MCF 10A (cell line): ENCODE measurements around the gene CSMD2. TPM values are rescaled to one million over a fixed set of nuclear protein-coding genes. Genes with fewer than 3 reads are reported as not detected.

Experiments used
- BruUV-seq: library from RNA; stranded (reverse); fragments of 400-500 nt; replicated peaks from 2 replicates; lab custom pipeline; 2021; lab: Mats Ljungman, UMichigan
- CTCF ChIA-PET: fragments of 300-600 bp; sonication (Branson Sonifier 250); formaldehyde crosslinking; extraction: SDS; loops from one replicate; lab custom pipeline; 2021; ENCODE audit warnings: antibody characterized with exemption, inconsistent platforms; lab: Yijun Ruan, JAX
- POLR2A ChIA-PET: fragments of 300-600, 350-650 bp; sonication (Branson Sonifier 250); formaldehyde crosslinking; extraction: SDS; loops from one replicate; lab custom pipeline; 2020; ENCODE audit warnings: antibody characterized with exemption, inconsistent platforms; lab: Yijun Ruan, JAX
- DNase-seq: peaks from one replicate; pipeline ENCODE4 v3.0.0-alpha.2; 2018; ENCODE audit not compliant: unreplicated experiment
- H3K27ac Mint-ChIP-seq: one replicate; pipeline ENCODE4 v1.8.0; 2022; ENCODE audit warnings: mild to moderate bottlenecking, low read depth, mixed read lengths; ENCODE audit not compliant: unreplicated experiment
- H3K27me3 Mint-ChIP-seq: one replicate; pipeline ENCODE4 v1.8.0; 2022; ENCODE audit warnings: mixed read lengths; ENCODE audit not compliant: insufficient read depth, unreplicated experiment
- H3K36me3 Mint-ChIP-seq: one replicate; pipeline ENCODE4 v1.8.0; 2022; ENCODE audit warnings: mild to moderate bottlenecking, moderate library complexity, mixed read lengths; ENCODE audit not compliant: insufficient read depth, unreplicated experiment
- H3K4me1 Mint-ChIP-seq: one replicate; pipeline ENCODE4 v1.8.0; 2022; ENCODE audit warnings: mixed read lengths; ENCODE audit not compliant: insufficient read depth, unreplicated experiment
- H3K4me3 Mint-ChIP-seq: one replicate; pipeline ENCODE4 v1.8.0; 2022; ENCODE audit warnings: mild to moderate bottlenecking, moderate library complexity, mixed read lengths; ENCODE audit not compliant: unreplicated experiment
- H3K9me3 Mint-ChIP-seq: one replicate; pipeline ENCODE4 v1.8.0; 2022; ENCODE audit warnings: mixed read lengths; ENCODE audit not compliant: unreplicated experiment
- CTCF ChIP-seq: fragments of 200-600 bp; IDR thresholded peaks from one replicate; pipeline ENCODE4 v1.8.0; 2022; ENCODE audit warnings: antibody characterized with exemption, mild to moderate bottlenecking; ENCODE audit not compliant: unreplicated experiment
- intact Hi-C: fragments of 100-400 bp; cut with micrococcal nuclease; formaldehyde crosslinking; loops from 2 replicates; pipeline ENCODE4 v1.14.1; 2022
- total RNA-seq: library from RNA; stranded (reverse); gene quantifications from 2 replicates; pipeline ENCODE4 v1.2.3, GENCODE V29; 2022

The CSMD2 gene
- total RNA-seq, 1 experiment from 2014 or later = not detected

GRCh38 chr1:33615546-33615945 lies 549.5 kb downstream of the CSMD2 start:
- ChIA-PET POLR2A (no interaction called here), CTCF (interaction anchor here (0.5 to 1.0 kb wide), 2 partner anchors 19 to 30 kb away, joined by 4 read pairs; no protein-coding TSS in a partner anchor)
- no peaks in the 10 kb centered on the region for H3K9me3 Mint-ChIP-seq
- H3K27me3 Mint-ChIP-seq = peaks cover 73% of the 10 kb centered on the region
- H3K4me1 Mint-ChIP-seq = peaks cover 4% of the 10 kb centered on the region
- no peak for TF ChIP-seq CTCF
- no peak overlapping the region for H3K27ac Mint-ChIP-seq
- intact Hi-C loops = no loop called here
- BruUV-seq = no TSS peak
- no peaks in the 10 kb centered on the region for H3K36me3 Mint-ChIP-seq
- no peak for DNase-seq
- H3K4me3 Mint-ChIP-seq = no peak overlapping the region

- no TSS peak for BruUV-seq
- TF ChIP-seq CTCF = no peak
- CTCF ChIA-PET = interaction anchor here (0.6 to 2.4 kb wide), 9 partner anchors 10 to 1132 kb away, joined by 3 to 6 read pairs (median 3); no protein-coding TSS in a partner anchor
- intact Hi-C loops = loop anchor here (5.0 kb wide), 2 partner anchors 244 to 394 kb away; no protein-coding TSS in a partner anchor
- POLR2A ChIA-PET = interaction anchor here (0.5 kb wide), 1 partner anchor 52 kb away, joined by 3 read pairs; no protein-coding TSS in a partner anchor
- no peak overlapping the region for H3K27ac Mint-ChIP-seq
- H3K27me3 Mint-ChIP-seq = peaks cover 28% of the 10 kb centered on the region
- H3K4me1 Mint-ChIP-seq = no peaks in the 10 kb centered on the region
- no peak overlapping the region for H3K4me3 Mint-ChIP-seq
- no peaks in the 10 kb centered on the region for H3K36me3 Mint-ChIP-seq
- DNase-seq = no peak
- H3K9me3 Mint-ChIP-seq = no peaks in the 10 kb centered on the region
These were observed 554.1 kb downstream of the CSMD2 start for GRCh38 chr1:33610864-33611455.

GRCh38 chr1:33610391-33610790 lies 554.6 kb downstream of the CSMD2 start:
- Mint-ChIP-seq H3K4me1 (no peaks in the 10 kb centered on the region), H3K27me3 (peaks cover 22% of the 10 kb centered on the region), H3K9me3 (no peaks in the 10 kb centered on the region), H3K27ac (no peak overlapping the region), H3K4me3 (no peak overlapping the region), H3K36me3 (no peaks in the 10 kb centered on the region)
- no peak for TF ChIP-seq CTCF
- ChIA-PET POLR2A (interaction anchor here (0.5 kb wide), 1 partner anchor 52 kb away, joined by 3 read pairs; no protein-coding TSS in a partner anchor), CTCF (interaction anchor here (0.6 to 2.0 kb wide), 6 partner anchors 23 to 1137 kb away, joined by 3 to 7 read pairs (median 4); no protein-coding TSS in a partner anchor)
- no TSS peak for BruUV-seq
- DNase-seq = no peak
- intact Hi-C loops = loop anchor here (5.0 kb wide), 2 partner anchors 243 to 393 kb away; no protein-coding TSS in a partner anchor

- no peaks in the 10 kb centered on the region for H3K36me3 Mint-ChIP-seq
- no peak overlapping the region for H3K27ac Mint-ChIP-seq
- no peaks in the 10 kb centered on the region for H3K4me1 Mint-ChIP-seq
- ChIA-PET POLR2A (interaction anchor here (0.5 to 0.7 kb wide), 2 partner anchors 47 to 168 kb away, joined by 3 read pairs; no protein-coding TSS in a partner anchor), CTCF (interaction anchor here (0.7 to 2.0 kb wide), 6 partner anchors 24 to 1137 kb away, joined by 3 to 7 read pairs (median 3); no protein-coding TSS in a partner anchor)
- TF ChIP-seq CTCF = no peak
- intact Hi-C loops = loop anchor here (5.0 kb wide), 2 partner anchors 242 to 392 kb away; no protein-coding TSS in a partner anchor
- no peaks in the 10 kb centered on the region for H3K9me3 Mint-ChIP-seq
- no peak overlapping the region for H3K4me3 Mint-ChIP-seq
- BruUV-seq = no TSS peak
- no peak for DNase-seq
- peaks cover 16% of the 10 kb centered on the region for H3K27me3 Mint-ChIP-seq
These were observed 555.3 kb downstream of the CSMD2 start for GRCh38 chr1:33609739-33610138.
